ENCODE measurements around the gene HDAC10. TPM values are rescaled to one million over a fixed set of nuclear protein-coding genes. Genes with fewer than 3 reads are reported as not detected.

The HDAC10 gene
- total RNA-seq, 4 donors from 2014 or later, result 41.2 to 105 (median 55.4) TPM

DNA sequence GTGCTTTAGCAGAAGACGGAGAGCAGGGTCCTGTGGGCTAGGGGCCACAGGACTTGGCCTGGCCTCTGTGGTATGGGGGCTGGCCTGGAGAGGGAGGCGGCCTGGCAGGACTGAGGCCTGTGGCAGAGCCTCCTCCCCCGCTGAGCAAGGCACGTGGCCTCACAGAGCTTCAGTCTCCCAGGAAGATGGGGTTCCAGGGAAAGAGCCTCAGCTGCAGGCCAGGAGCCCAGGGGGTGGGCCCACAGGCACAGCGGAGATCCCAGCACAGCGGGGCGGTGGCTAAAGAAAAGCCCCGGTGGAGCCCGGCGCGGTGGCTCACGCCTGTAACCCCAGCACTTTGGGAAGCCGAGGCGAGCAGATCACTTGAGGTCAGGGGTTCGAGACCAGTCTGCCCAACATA is 8.2 kb upstream of the HDAC10 start:
- Histone ChIP-seq H3K9me3 (no peaks in the 10 kb centered on the region), H3K4me3 (no peak overlapping the region), H3K4me1 (peaks cover 0 to 28% (median 4%) of the 10 kb centered on the region in 4 donors), H3K36me3 (no peaks in the 10 kb centered on the region), H3K27me3 (peaks cover 0 to 61% of the 10 kb centered on the region in 2 donors), H3K27ac (no peak overlapping the region)
- TF ChIP-seq, protein P1, sequence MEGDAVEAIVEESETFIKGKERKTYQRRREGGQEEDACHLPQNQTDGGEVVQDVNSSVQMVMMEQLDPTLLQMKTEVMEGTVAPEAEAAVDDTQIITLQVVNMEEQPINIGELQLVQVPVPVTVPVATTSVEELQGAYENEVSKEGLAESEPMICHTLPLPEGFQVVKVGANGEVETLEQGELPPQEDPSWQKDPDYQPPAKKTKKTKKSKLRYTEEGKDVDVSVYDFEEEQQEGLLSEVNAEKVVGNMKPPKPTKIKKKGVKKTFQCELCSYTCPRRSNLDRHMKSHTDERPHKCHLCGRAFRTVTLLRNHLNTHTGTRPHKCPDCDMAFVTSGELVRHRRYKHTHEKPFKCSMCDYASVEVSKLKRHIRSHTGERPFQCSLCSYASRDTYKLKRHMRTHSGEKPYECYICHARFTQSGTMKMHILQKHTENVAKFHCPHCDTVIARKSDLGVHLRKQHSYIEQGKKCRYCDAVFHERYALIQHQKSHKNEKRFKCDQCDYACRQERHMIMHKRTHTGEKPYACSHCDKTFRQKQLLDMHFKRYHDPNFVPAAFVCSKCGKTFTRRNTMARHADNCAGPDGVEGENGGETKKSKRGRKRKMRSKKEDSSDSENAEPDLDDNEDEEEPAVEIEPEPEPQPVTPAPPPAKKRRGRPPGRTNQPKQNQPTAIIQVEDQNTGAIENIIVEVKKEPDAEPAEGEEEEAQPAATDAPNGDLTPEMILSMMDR (IDR thresholded peaks at IDR 0.05), result no peak
- TF ChIP-seq EP300 (IDR thresholded peaks at IDR 0.05) (no peak), POLR2A (IDR thresholded peaks at IDR 0.05) (no peak)
- 80 to 86% methylated on average over 15 of the region's 15 CpGs for WGBS, 2 donors
- DNase-seq (ENCODE audit: low spot score in 2 of 2), result no peak

DNA sequence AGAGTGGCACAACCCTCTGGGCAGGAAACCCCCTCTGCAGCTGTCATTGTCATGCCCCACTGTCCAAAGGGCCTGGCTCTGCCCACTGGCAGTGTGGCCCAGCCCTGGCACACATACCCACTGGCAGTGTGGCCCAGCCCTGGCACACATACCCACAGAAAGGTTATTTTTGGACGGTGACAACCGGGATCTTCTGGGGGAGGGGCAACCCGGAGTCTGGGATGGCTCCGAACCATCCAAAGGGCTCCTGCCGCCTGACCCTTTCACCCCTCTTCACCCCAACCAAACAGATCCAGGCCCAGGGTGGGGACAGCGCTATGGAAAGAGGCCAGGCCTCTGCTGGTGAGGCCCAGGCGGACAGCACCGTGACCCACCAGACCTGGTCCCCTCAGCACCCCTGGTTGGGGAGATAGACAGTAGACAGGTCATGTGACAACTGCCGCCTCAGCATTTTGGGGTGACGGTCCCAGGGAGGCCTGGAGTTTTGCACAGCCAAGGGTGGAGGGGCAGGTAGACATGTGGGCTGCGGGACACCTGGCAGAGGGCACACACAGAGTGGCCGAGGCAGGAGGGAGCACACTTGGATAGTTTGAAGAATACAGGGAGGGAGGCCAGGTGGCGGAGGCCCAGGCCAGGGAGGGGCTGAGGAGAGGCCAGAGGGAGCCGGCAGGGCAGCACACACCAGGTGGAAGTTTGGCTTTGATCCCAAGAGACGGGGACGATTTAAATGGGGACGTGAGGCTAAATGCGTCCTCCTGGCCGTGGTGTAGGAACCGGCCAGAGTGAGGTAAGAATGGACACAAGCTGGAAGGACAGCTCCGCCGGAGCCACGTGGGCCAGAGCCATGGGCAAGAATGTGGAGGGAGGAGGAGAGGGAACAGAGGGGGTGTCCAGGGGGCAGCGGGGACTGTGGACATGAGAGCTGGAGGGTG is 7.6 kb upstream of the HDAC10 start:
- Histone ChIP-seq H3K27ac (no peak overlapping the region), H3K4me1 (peaks cover 0 to 28% (median 4%) of the 10 kb centered on the region in 4 donors), H3K27me3 (peaks cover 0 to 58% of the 10 kb centered on the region in 2 donors), H3K36me3 (no peaks in the 10 kb centered on the region), H3K9me3 (no peaks in the 10 kb centered on the region), H3K4me3 (no peak overlapping the region)
- no peak for DNase-seq (ENCODE audit: low spot score in 2 of 2)
- WGBS, 2 donors, result 74 to 78% methylated on average over 23 to 24 of the region's 24 CpGs
- TF ChIP-seq, protein P1 (IDR thresholded peaks at IDR 0.05), result no peak
- TF ChIP-seq EP300 (IDR thresholded peaks at IDR 0.05), result no peak
- TF ChIP-seq POLR2A (IDR thresholded peaks at IDR 0.05), result no peak

DNA sequence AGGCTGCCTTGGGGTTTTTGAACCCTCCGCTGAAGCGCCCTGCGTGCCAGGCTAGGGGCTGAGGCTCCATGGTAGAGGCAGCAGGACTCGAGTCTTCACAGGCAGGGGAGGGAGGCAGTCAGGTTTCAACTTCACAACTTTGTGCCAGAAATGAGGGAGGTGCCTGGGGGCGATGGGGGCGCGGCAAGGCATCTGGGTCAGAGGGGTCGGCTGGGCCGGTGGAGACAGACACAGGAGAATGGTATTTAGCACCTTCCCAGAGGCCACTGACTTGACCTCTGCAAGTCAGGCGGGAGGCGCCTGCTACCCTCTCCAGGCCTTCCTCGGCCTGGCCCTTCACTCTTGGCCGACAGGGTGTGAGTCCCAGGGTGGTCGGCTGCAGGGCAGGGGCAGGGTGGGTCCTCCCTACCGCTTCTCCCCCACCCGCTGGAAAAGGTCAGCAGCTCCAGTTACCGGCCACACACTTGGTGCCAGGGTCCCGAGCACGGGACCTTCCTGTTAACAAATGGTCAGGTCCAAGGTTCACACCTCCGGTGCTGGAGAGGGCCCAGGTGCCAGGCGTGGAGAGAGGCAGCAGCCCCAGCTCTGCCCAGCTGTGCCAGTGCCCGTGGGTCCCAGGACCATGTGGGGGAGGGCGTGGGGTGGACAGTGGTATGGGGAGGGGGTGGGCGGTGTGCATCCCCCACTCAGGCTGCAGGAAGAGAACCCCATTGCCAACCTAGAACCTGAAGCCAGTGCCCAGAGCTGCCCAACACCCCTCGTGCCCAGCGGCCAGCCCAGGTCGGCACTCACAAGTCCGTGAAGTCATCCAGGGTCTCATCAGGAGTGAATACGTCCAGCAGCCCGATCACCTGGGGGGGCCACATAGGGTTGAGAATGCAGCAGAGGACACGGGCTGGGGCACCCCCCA is 6.6 kb upstream of the HDAC10 start:
- Histone ChIP-seq H3K27ac (no peak overlapping the region), H3K4me3 (no peak overlapping the region), H3K27me3 (peaks cover 0 to 49% of the 10 kb centered on the region in 2 donors), H3K36me3 (no peaks in the 10 kb centered on the region), H3K4me1 (peaks cover 0 to 22% (median 4%) of the 10 kb centered on the region in 4 donors), H3K9me3 (no peaks in the 10 kb centered on the region)
- DNase-seq (ENCODE audit: low spot score in 2 of 2), result no peak
- TF ChIP-seq, protein P1 (IDR thresholded peaks at IDR 0.05), result no peak
- no peak for TF ChIP-seq EP300 (IDR thresholded peaks at IDR 0.05)
- no peak for TF ChIP-seq POLR2A (IDR thresholded peaks at IDR 0.05)
- WGBS, 2 donors, result 66 to 78% methylated on average over 18 to 29 of the region's 31 CpGs

DNA sequence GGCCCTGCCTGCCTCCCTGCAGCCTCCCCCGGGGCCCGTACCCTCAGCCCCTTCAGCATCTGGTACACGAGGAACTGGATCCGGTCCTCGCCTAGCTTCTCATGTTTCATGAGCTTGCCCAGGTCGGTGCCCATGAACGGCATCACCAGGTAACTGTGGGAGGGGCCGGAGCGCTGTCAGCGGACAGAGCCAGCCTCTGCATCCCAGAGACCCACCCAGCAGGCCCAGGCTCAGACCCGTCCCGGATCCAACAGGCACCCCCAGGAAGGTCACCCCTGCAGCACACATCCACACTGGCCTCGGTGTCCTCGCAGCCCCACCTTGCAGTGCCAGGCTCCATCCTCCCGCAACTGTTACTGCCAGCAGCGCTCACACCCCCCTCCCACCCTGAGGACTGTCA is 6.0 kb upstream of the HDAC10 start:
- H3K27ac ChIP-seq, result no peak overlapping the region
- no peaks in the 10 kb centered on the region for H3K36me3 ChIP-seq
- no peaks in the 10 kb centered on the region for H3K9me3 ChIP-seq
- DNase-seq (ENCODE audit: low spot score in 2 of 2), result no peak
- peaks cover 0 to 16% (median 2%) of the 10 kb centered on the region in 4 donors for H3K4me1 ChIP-seq
- H3K27me3 ChIP-seq, result peaks cover 0 to 42% of the 10 kb centered on the region in 2 donors
- TF ChIP-seq POLR2A (IDR thresholded peaks at IDR 0.05) (no peak), EP300 (IDR thresholded peaks at IDR 0.05) (no peak)
- TF ChIP-seq, protein P1 (IDR thresholded peaks at IDR 0.05), result no peak
- H3K4me3 ChIP-seq, result no peak overlapping the region
- WGBS, 2 donors, result 75 to 76% methylated on average over 11 to 16 of the region's 16 CpGs

Data from tibial nerve (tissue), 4 donors.